Upper lobe of left lung (tissue), 4 donors: Measurements from ENCODE around the gene VKORC1L1.

Experiments used
- EP300 ChIP-seq, 4 donors: sonication (generic); formaldehyde crosslinking; IDR thresholded peaks; one replicate each; pipeline ENCODE4 v1.5.1; 2017; ENCODE audit warnings: antibody characterized with exemption in 4 of 4, control low read depth in 2 of 4
- POLR2A ChIP-seq, 4 donors: fragments of 450-650 bp; IDR thresholded peaks; one replicate each; pipeline ENCODE4 v1.5.1; 2016 to 2017; ENCODE audit warnings: antibody characterized with exemption in 4 of 4, mild to moderate bottlenecking in 2 of 4
- POLR2AphosphoS5 ChIP-seq, 2 donors: sonication (generic); formaldehyde crosslinking; IDR thresholded peaks; one replicate each; pipeline ENCODE4 v1.5.1; 2017; ENCODE audit warnings: antibody characterized with exemption in 2 of 2
- TF ChIP-seq, protein P1 (sequence below), 6 experiments: fragments of 450-650 bp in 4 of 6; fragments of 200-600 bp in 2 of 6; sonication (generic) in 2 of 6; IDR thresholded peaks; one replicate each; pipeline ENCODE4 v1.5.1; 2016 to 2019; ENCODE audit warnings: antibody characterized with exemption in 6 of 6

DNA sequence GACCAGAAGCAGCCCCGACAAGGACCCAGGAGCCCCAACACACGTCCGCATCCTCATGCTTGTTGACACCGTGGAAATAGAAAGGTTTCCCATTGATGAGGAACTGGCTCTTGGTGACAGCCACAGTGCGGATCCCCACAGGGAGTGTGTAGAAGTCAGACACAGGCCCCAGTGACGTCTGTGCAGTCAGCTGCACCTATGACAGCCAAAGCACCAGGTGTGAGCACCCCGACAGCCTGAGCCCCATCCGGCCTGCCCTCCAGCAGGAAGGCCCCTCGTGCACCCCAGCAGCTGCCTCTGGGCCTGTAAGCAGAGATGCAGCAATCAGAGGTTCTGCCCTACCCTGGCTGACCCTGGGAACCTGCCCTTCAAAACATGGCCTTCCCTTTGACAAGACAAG lies 102.0 kb downstream of the VKORC1L1 start:
- TF ChIP-seq POLR2AphosphoS5 (IDR thresholded peaks at IDR 0.05): no peak
- TF ChIP-seq, protein P1, sequence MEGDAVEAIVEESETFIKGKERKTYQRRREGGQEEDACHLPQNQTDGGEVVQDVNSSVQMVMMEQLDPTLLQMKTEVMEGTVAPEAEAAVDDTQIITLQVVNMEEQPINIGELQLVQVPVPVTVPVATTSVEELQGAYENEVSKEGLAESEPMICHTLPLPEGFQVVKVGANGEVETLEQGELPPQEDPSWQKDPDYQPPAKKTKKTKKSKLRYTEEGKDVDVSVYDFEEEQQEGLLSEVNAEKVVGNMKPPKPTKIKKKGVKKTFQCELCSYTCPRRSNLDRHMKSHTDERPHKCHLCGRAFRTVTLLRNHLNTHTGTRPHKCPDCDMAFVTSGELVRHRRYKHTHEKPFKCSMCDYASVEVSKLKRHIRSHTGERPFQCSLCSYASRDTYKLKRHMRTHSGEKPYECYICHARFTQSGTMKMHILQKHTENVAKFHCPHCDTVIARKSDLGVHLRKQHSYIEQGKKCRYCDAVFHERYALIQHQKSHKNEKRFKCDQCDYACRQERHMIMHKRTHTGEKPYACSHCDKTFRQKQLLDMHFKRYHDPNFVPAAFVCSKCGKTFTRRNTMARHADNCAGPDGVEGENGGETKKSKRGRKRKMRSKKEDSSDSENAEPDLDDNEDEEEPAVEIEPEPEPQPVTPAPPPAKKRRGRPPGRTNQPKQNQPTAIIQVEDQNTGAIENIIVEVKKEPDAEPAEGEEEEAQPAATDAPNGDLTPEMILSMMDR (IDR thresholded peaks at IDR 0.05): no peak
- no peak for TF ChIP-seq EP300 (IDR thresholded peaks at IDR 0.05)
- TF ChIP-seq POLR2A (IDR thresholded peaks at IDR 0.05): no peak
